SK-N-SH (cell line): ENCODE data around the gene SYNC. TPM values are rescaled to one million over a fixed set of nuclear protein-coding genes. Genes with fewer than 3 reads are reported as not detected.

ENCODE experiments used
- CTCF ChIA-PET: fragments of 300-600, 350-600 bp; formaldehyde crosslinking; extraction: SDS; loops from one replicate; lab custom pipeline; 2021; lab: Yijun Ruan, JAX
- POLR2A ChIA-PET: fragments of 350-600 bp; sonication (Branson Sonifier 250); formaldehyde crosslinking; extraction: SDS; loops from one replicate; lab custom pipeline; 2020; ENCODE audit warnings: antibody characterized with exemption, inconsistent platforms; lab: Yijun Ruan, JAX
- DNase-seq: peaks from one replicate; pipeline ENCODE4 v3.0.0; 2012
- H2AFZ ChIP-seq: fragments of 200-600 bp; sonication (generic); 2 replicates; pipeline ENCODE4 v1.8.1; 2016; ENCODE audit warnings: antibody characterized with exemption, mild to moderate bottlenecking, low read depth
- H3F3A ChIP-seq: fragments of 200-600 bp; sonication (generic); replicated peaks from 2 replicates; pipeline ENCODE3; 2016; ENCODE audit warnings: antibody characterized with exemption, mild to moderate bottlenecking; ENCODE audit not compliant: insufficient read depth
- H3K27ac ChIP-seq, 2 experiments: fragments of 200-500 bp in 1 of 2; fragments of 200-600 bp in 1 of 2; sonication (Bioruptor generic) in 1 of 2; sonication (generic), shearing (Covaris generic) in 1 of 2; 2 replicates each; pipeline versions ENCODE4 v1.5.1 to v1.6.1; 2014 to 2016; ENCODE audit warnings: low read depth in 2 of 2, inconsistent platforms in 1 of 2, low read length in 1 of 2, mild to moderate bottlenecking in 1 of 2, mixed read lengths in 1 of 2
- H3K27me3 ChIP-seq: fragments of 200-600 bp; sonication (generic), shearing (Covaris generic); 2 replicates; pipeline ENCODE4 v1.6.1; 2016; ENCODE audit warnings: mixed run types; ENCODE audit not compliant: insufficient read depth
- H3K36me3 ChIP-seq, 2 experiments: fragments of 200-500 bp in 1 of 2; fragments of 200-600 bp in 1 of 2; sonication (Bioruptor generic) in 1 of 2; sonication (generic) in 1 of 2; replicated peaks in 1 of 2; 2 replicates each; pipeline versions ENCODE3 to v1.5.1; 2014 to 2016; ENCODE audit warnings: low read length in 1 of 2, mild to moderate bottlenecking in 1 of 2; ENCODE audit not compliant: insufficient read depth in 2 of 2, control insufficient read depth in 1 of 2
- H3K4me1 ChIP-seq, 2 experiments: fragments of 200-500 bp in 1 of 2; fragments of 200-600 bp in 1 of 2; sonication (Bioruptor generic) in 1 of 2; sonication (generic), shearing (Covaris generic) in 1 of 2; 2 replicates each; pipeline versions ENCODE4 v1.5.1 to v1.6.1; 2014 to 2016; ENCODE audit warnings: low read depth in 1 of 2, low read length in 1 of 2, mixed run types in 1 of 2; ENCODE audit not compliant: insufficient read depth in 2 of 2, control insufficient read depth in 1 of 2
- H3K4me2 ChIP-seq: fragments of 200-600 bp; sonication (generic), shearing (Covaris generic); 2 replicates; pipeline ENCODE4 v1.6.1; 2017; ENCODE audit warnings: mixed run types
- H3K4me3 ChIP-seq, 2 experiments: fragments of 200-500 bp in 1 of 2; fragments of 200-600 bp in 1 of 2; sonication (Bioruptor generic) in 1 of 2; sonication (generic), shearing (Covaris generic) in 1 of 2; 2 replicates each; pipeline versions ENCODE4 v1.5.1 to v1.8.1; 2014 to 2016; ENCODE audit warnings: low read depth in 2 of 2, inconsistent platforms in 1 of 2, low read length in 1 of 2, mild to moderate bottlenecking in 1 of 2, mixed read lengths in 1 of 2, moderate library complexity in 1 of 2
- H3K79me2 ChIP-seq: fragments of 200-600 bp; sonication (generic); 2 replicates; pipeline ENCODE4 v1.8.1; 2017; ENCODE audit warnings: mild to moderate bottlenecking; ENCODE audit not compliant: insufficient read depth
- H3K9ac ChIP-seq: fragments of 200-600 bp; sonication (generic); 2 replicates; pipeline ENCODE4 v1.6.1; 2017; ENCODE audit warnings: mixed run types
- H3K9me2 ChIP-seq: fragments of 200-600 bp; sonication (generic); 2 replicates; pipeline ENCODE4 v1.6.1; 2017; ENCODE audit warnings: mixed run types
- H3K9me3 ChIP-seq: fragments of 200-600 bp; sonication (generic); 2 replicates; pipeline ENCODE4 v1.6.1; 2017; ENCODE audit warnings: mixed run types, mild to moderate bottlenecking, moderate library complexity
- H4K20me1 ChIP-seq: fragments of 200-600 bp; sonication (generic); 2 replicates; pipeline ENCODE4 v1.6.1; 2017; ENCODE audit warnings: mild to moderate bottlenecking, mixed run types; ENCODE audit not compliant: insufficient read depth
- ELF1 ChIP-seq: IDR thresholded peaks from 2 replicates; pipeline ENCODE4 v1.4.0; 2012
- EZH2phosphoT487 ChIP-seq: fragments of 200-600 bp; sonication (generic); IDR thresholded peaks from 2 replicates; pipeline ENCODE4 v1.6.1; 2017; ENCODE audit warnings: low read depth, mixed run types, mild to moderate bottlenecking, antibody characterized with exemption, moderate library complexity, borderline replicate concordance
- FOSL2 ChIP-seq: IDR thresholded peaks from 2 replicates; pipeline ENCODE4 v1.4.0; 2012; ENCODE audit warnings: low read depth, mild to moderate bottlenecking, moderate library complexity, borderline replicate concordance
- FOXM1 ChIP-seq: IDR thresholded peaks from 2 replicates; pipeline ENCODE4 v1.4.0; 2012; ENCODE audit warnings: low read depth, mild to moderate bottlenecking
- GATA2 ChIP-seq: sonication (generic); formaldehyde crosslinking; IDR thresholded peaks from 2 replicates; pipeline ENCODE4 v1.5.0; 2020; ENCODE audit warnings: mild to moderate bottlenecking, missing genetic modification reagents
- JUND ChIP-seq: IDR thresholded peaks from 2 replicates; pipeline ENCODE4 v1.4.0; 2012
- MEF2A ChIP-seq: IDR thresholded peaks from 2 replicates; pipeline ENCODE4 v1.4.0; 2012; ENCODE audit warnings: low read depth, borderline replicate concordance
- MXI1 ChIP-seq: IDR thresholded peaks from 2 replicates; pipeline ENCODE4 v1.6.1; 2012; ENCODE audit warnings: mild to moderate bottlenecking, low read depth, low read length, improper control_type of control experiment
- NRF1 ChIP-seq: IDR thresholded peaks from 2 replicates; pipeline ENCODE4 v1.6.1; 2012; ENCODE audit warnings: low read depth, mild to moderate bottlenecking, low read length
- POLR2AphosphoS5 ChIP-seq: IDR thresholded peaks from 2 replicates; pipeline ENCODE4 v1.6.1; 2012; ENCODE audit warnings: low read depth, low read length
- RFX5 ChIP-seq: IDR thresholded peaks from 2 replicates; pipeline ENCODE4 v1.6.1; 2012; ENCODE audit warnings: mild to moderate bottlenecking, improper control_type of control experiment, low read length
- RXRA ChIP-seq: IDR thresholded peaks from 2 replicates; pipeline ENCODE4 v1.4.0; 2012; ENCODE audit warnings: low read depth, mild to moderate bottlenecking, borderline replicate concordance
- SIN3A ChIP-seq: IDR thresholded peaks from 2 replicates; pipeline ENCODE4 v1.6.1; 2012; ENCODE audit warnings: low read depth, mild to moderate bottlenecking, low read length, moderate library complexity, borderline replicate concordance
- TEAD4 ChIP-seq: IDR thresholded peaks from 2 replicates; pipeline ENCODE4 v1.4.0; 2012; ENCODE audit warnings: mild to moderate bottlenecking, borderline replicate concordance; ENCODE audit not compliant: insufficient read depth
- YY1 ChIP-seq: IDR thresholded peaks from 2 replicates; pipeline ENCODE4 v1.4.0; 2012; ENCODE audit warnings: low read depth, mild to moderate bottlenecking
- WGBS: methylation state at CpG from one replicate; pipeline ENCODE4 v1.1.6; 2017; ENCODE audit warnings: low lambda C conversion rate; 5-methylcytosine and 5-hydroxymethylcytosine counted together
- polyA plus RNA-seq, 3 experiments: library from polyadenylated mRNA; depleted of rRNA; stranded (reverse); fragments of >200 nt; gene quantifications; 2 replicates each; pipeline ENCODE4 v1.2.3, GENCODE V29; 2012
- TF ChIP-seq, protein P1 (sequence below): fragments of 150-350 bp; IDR thresholded peaks from 2 replicates; pipeline ENCODE4 v1.6.1; 2016; ENCODE audit warnings: mild to moderate bottlenecking, low read depth, low read length
- TF ChIP-seq, protein P2 (sequence below): IDR thresholded peaks from 2 replicates; pipeline ENCODE4; 2012

The SYNC gene
- polyA plus RNA-seq, 1 of the 3 experiments (the other 2 are of a cell fraction) = 25.6 TPM

DNA sequence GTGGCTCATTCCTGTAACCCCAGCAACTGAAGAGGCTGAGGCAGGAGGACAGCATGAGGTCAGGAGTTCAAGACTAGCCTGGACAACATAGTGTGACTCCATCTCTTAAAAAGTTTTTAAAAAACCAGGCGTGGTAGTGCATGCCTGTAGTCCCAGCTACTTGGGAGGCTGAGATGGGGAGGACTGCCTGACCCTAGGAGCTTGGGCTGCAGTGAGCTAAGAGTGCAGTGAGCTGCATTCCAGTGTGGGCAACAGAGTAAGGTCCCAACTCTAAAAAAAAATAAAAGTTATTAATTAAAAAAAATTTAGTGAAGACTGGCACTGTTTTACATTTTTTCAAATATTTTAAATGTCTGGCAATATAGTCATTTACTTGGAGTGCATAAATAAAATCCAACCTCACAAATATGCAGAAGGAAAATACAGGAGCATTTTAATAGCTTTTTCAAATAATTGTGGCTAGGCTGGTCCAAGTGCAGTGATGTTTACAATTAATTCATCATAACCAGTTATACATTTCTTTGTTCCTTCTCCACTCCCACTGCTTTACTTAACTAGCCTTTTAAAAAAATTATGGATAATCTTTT is 63.0 kb downstream of the SYNC start:
- Histone ChIP-seq H2AFZ (no peak overlapping the region), H3K4me1 (0 out of 4 replicates have a peak, but pooled peaks cover 0 to 3% of the 10 kb centered on the region in 2 experiments), H3K36me3 (peaks cover 0 to 19% of the 10 kb centered on the region in 2 experiments), H4K20me1 (peaks cover 11% of the 10 kb centered on the region; the same call in 1 of the 2 replicates), H3K9ac (no peak overlapping the region), H3K9me3 (no peaks in the 10 kb centered on the region), H3K4me3 (no peak overlapping the region), H3K27me3 (no peaks in the 10 kb centered on the region), H3K4me2 (no peak overlapping the region), H3K79me2 (peaks cover 92% of the 10 kb centered on the region), H3K9me2 (no peaks in the 10 kb centered on the region), H3K27ac (0 out of 4 replicates have a peak overlapping the region, but pooled peaks of 1 of the 2 experiments have one; percentile 22), H3F3A (peaks cover 4% of the 10 kb centered on the region)
- TF ChIP-seq POLR2AphosphoS5 = no peak
- no peak for TF ChIP-seq SIN3A
- TF ChIP-seq FOSL2 = no peak
- TF ChIP-seq TEAD4 = no peak
- no peak for TF ChIP-seq EZH2phosphoT487
- TF ChIP-seq GATA2 (CRISPR knock-in tag) = no peak
- no peak for TF ChIP-seq YY1
- TF ChIP-seq, protein P1, sequence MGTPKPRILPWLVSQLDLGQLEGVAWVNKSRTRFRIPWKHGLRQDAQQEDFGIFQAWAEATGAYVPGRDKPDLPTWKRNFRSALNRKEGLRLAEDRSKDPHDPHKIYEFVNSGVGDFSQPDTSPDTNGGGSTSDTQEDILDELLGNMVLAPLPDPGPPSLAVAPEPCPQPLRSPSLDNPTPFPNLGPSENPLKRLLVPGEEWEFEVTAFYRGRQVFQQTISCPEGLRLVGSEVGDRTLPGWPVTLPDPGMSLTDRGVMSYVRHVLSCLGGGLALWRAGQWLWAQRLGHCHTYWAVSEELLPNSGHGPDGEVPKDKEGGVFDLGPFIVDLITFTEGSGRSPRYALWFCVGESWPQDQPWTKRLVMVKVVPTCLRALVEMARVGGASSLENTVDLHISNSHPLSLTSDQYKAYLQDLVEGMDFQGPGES = no peak
- TF ChIP-seq RXRA = no peak
- TF ChIP-seq MEF2A = no peak
- no peak for TF ChIP-seq FOXM1
- TF ChIP-seq ELF1 = no peak
- TF ChIP-seq JUND = no peak
- no peak for TF ChIP-seq RFX5
- TF ChIP-seq, protein P2, sequence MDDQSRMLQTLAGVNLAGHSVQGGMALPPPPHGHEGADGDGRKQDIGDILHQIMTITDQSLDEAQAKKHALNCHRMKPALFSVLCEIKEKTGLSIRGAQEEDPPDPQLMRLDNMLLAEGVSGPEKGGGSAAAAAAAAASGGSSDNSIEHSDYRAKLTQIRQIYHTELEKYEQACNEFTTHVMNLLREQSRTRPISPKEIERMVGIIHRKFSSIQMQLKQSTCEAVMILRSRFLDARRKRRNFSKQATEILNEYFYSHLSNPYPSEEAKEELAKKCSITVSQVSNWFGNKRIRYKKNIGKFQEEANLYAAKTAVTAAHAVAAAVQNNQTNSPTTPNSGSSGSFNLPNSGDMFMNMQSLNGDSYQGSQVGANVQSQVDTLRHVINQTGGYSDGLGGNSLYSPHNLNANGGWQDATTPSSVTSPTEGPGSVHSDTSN = no peak
- no peak for TF ChIP-seq NRF1
- TF ChIP-seq MXI1 = no peak
- WGBS = 93% methylated on average over 1 of the region's 1 CpG
- DNase-seq = no peak
- ChIA-PET CTCF (interaction anchor here (1.1 to 1.4 kb wide), 2 partner anchors 9 to 11 kb away, joined by 3 read pairs; partner anchors contain the start of gene RBBP4), POLR2A (no interaction called here)
